Activated naive CD4-positive, alpha-beta T cell treated with anti-CD3 and anti-CD28 coated beads, Interleukin-2, amount 50 U/mL, for 72 hours (primary cell): ENCODE data around the gene SLC23A2. TPM values are rescaled to one million over a fixed set of nuclear protein-coding genes. Genes with fewer than 3 reads are reported as not detected.

Source experiments
- ATAC-seq, 2 donors: fragments of 150-1000 bp; cut with Tn5 transposase; 2 replicates each; pipeline ENCODE4 v1.10.0; 2021; ENCODE audit warnings: mild to moderate bottlenecking in 2 of 2, moderate library complexity in 2 of 2
- DNase-seq, 2 donors: peaks; one replicate each; pipeline ENCODE4 v3.0.0; 2021 to 2022; ENCODE audit warnings: low spot score in 2 of 2
- H3K27ac Mint-ChIP-seq, 2 donors: one replicate each; pipeline ENCODE4 v1.8.0; 2022; ENCODE audit warnings: mild to moderate bottlenecking in 2 of 2, mixed read lengths in 2 of 2
- H3K36me3 Mint-ChIP-seq, 2 donors: one replicate each; pipeline ENCODE4 v1.8.0; 2022; ENCODE audit warnings: mixed read lengths in 2 of 2
- H3K9me3 Mint-ChIP-seq, 2 donors: one replicate each; pipeline ENCODE4 v1.8.0; 2022; ENCODE audit warnings: mixed read lengths in 2 of 2
- total RNA-seq, 2 donors: library from RNA; stranded (reverse); gene quantifications; one replicate each; pipeline ENCODE4 v1.2.3, GENCODE V29; 2022

Gene SLC23A2
- total RNA-seq, 2 donors from 2014 or later = 20.1 to 21.5 TPM

GRCh38 chr20:4953881-4954280 lies 47.4 kb downstream of the SLC23A2 start:
- DNase-seq (no peak), ATAC-seq (no peak)
- Mint-ChIP-seq H3K36me3 (no peaks in the 10 kb centered on the region), H3K27ac (no peak overlapping the region), H3K9me3 (no peaks in the 10 kb centered on the region)

- DNase-seq (no peak), ATAC-seq (no peak)
- Mint-ChIP-seq H3K9me3 (no peaks in the 10 kb centered on the region), H3K36me3 (peaks cover 0 to 5% of the 10 kb centered on the region in 2 donors), H3K27ac (no peak overlapping the region)
Measured at GRCh38 chr20:4952229-4952628, 49.1 kb downstream of the SLC23A2 start.

GRCh38 chr20:4951299-4951698 lies 50.0 kb downstream of the SLC23A2 start:
- Mint-ChIP-seq H3K9me3 (no peaks in the 10 kb centered on the region), H3K36me3 (peaks cover 0 to 5% of the 10 kb centered on the region in 2 donors), H3K27ac (peak overlapping the region; percentile 13)
- DNase-seq (no peak), ATAC-seq (no peak)

- Mint-ChIP-seq H3K9me3 (no peaks in the 10 kb centered on the region), H3K36me3 (peaks cover 0 to 5% of the 10 kb centered on the region in 2 donors), H3K27ac (peak overlapping the region in 1 of 2 donors; percentile 13)
- DNase-seq (no peak), ATAC-seq (no peak)
Measured at GRCh38 chr20:4950841-4951240, 50.5 kb downstream of the SLC23A2 start.

GRCh38 chr20:4950437-4950836 lies 50.9 kb downstream of the SLC23A2 start:
- DNase-seq (no peak), ATAC-seq (no peak)
- Mint-ChIP-seq H3K27ac (no peak overlapping the region), H3K9me3 (no peaks in the 10 kb centered on the region), H3K36me3 (peaks cover 0 to 5% of the 10 kb centered on the region in 2 donors)

GRCh38 chr20:4949833-4950178 lies 51.5 kb downstream of the SLC23A2 start:
- no peak for DNase-seq
- Mint-ChIP-seq H3K9me3 (no peaks in the 10 kb centered on the region), H3K27ac (no peak overlapping the region), H3K36me3 (peaks cover 0 to 5% of the 10 kb centered on the region in 2 donors)
- peak in 1 of 2 donors; percentile 51 for ATAC-seq

GRCh38 chr20:4947817-4948559 lies 53.3 kb downstream of the SLC23A2 start:
- ATAC-seq (no peak), DNase-seq (no peak)
- H3K36me3 Mint-ChIP-seq = peaks cover 0 to 5% of the 10 kb centered on the region in 2 donors
- H3K9me3 Mint-ChIP-seq = no peaks in the 10 kb centered on the region
- H3K27ac Mint-ChIP-seq = peak overlapping the region in 1 of 2 donors; percentile 50

GRCh38 chr20:4946986-4947385 lies 54.3 kb downstream of the SLC23A2 start:
- H3K36me3 Mint-ChIP-seq = peaks cover 0 to 5% of the 10 kb centered on the region in 2 donors
- DNase-seq (no peak), ATAC-seq (peak in 1 of 2 donors; percentile 80)
- H3K27ac Mint-ChIP-seq = no peak overlapping the region
- no peaks in the 10 kb centered on the region for H3K9me3 Mint-ChIP-seq

GRCh38 chr20:4946585-4946984 lies 54.7 kb downstream of the SLC23A2 start:
- peaks cover 0 to 5% of the 10 kb centered on the region in 2 donors for H3K36me3 Mint-ChIP-seq
- no peak for ATAC-seq
- DNase-seq = no peak
- no peak overlapping the region for H3K27ac Mint-ChIP-seq
- H3K9me3 Mint-ChIP-seq = no peaks in the 10 kb centered on the region

- Mint-ChIP-seq H3K27ac (no peak overlapping the region), H3K36me3 (peaks cover 0 to 5% of the 10 kb centered on the region in 2 donors), H3K9me3 (no peaks in the 10 kb centered on the region)
- no peak for DNase-seq
- ATAC-seq = no peak
Measured at GRCh38 chr20:4944518-4945313, 56.6 kb downstream of the SLC23A2 start.

- H3K9me3 Mint-ChIP-seq = no peaks in the 10 kb centered on the region
- DNase-seq (no peak), ATAC-seq (no peak)
- peak overlapping the region in 1 of 2 donors; percentile 57 for H3K27ac Mint-ChIP-seq
- no peaks in the 10 kb centered on the region for H3K36me3 Mint-ChIP-seq
Measured at GRCh38 chr20:4942331-4942730, 59.0 kb downstream of the SLC23A2 start.

- Mint-ChIP-seq H3K27ac (no peak overlapping the region), H3K9me3 (no peaks in the 10 kb centered on the region), H3K36me3 (no peaks in the 10 kb centered on the region)
- ATAC-seq = no peak
- no peak for DNase-seq
Measured at GRCh38 chr20:4937407-4938319, 63.6 kb downstream of the SLC23A2 start.

GRCh38 chr20:4936851-4937406 lies 64.4 kb downstream of the SLC23A2 start:
- H3K27ac Mint-ChIP-seq = no peak overlapping the region
- H3K9me3 Mint-ChIP-seq = no peaks in the 10 kb centered on the region
- ATAC-seq (no peak), DNase-seq (no peak)
- no peaks in the 10 kb centered on the region for H3K36me3 Mint-ChIP-seq

GRCh38 chr20:4936392-4936850 lies 64.9 kb downstream of the SLC23A2 start:
- no peak for ATAC-seq
- DNase-seq = no peak
- Mint-ChIP-seq H3K9me3 (no peaks in the 10 kb centered on the region), H3K36me3 (no peaks in the 10 kb centered on the region), H3K27ac (no peak overlapping the region)

- ATAC-seq (no peak), DNase-seq (no peak)
- Mint-ChIP-seq H3K27ac (no peak overlapping the region), H3K9me3 (no peaks in the 10 kb centered on the region), H3K36me3 (no peaks in the 10 kb centered on the region)
Measured at GRCh38 chr20:4932061-4932460, 69.2 kb downstream of the SLC23A2 start.

- H3K27ac Mint-ChIP-seq = peak overlapping the region in 1 of 2 donors; percentile 1
Measured at GRCh38 chr20:4929686-4930397, 71.5 kb downstream of the SLC23A2 start.

More at GRCh38 chr20:4929686-4930397, 71.5 kb downstream of the SLC23A2 start:
- Mint-ChIP-seq H3K9me3 (no peaks in the 10 kb centered on the region), H3K36me3 (no peaks in the 10 kb centered on the region)
- peak in 1 of 2 donors; percentile 76 for ATAC-seq
- no peak for DNase-seq
